Sigmoid colon (tissue), 7 donors: ENCODE results near the gene CNPY1. TPM values are rescaled to one million over a fixed set of nuclear protein-coding genes. Genes with fewer than 3 reads are reported as not detected.

Experiments
- DNase-seq: peaks from one replicate; pipeline ENCODE4 v3.0.0-alpha.2; 2019
- H3K27ac ChIP-seq, 4 donors: fragments of 200-600 bp; sonication (generic); one replicate each; pipeline ENCODE4 v1.5.1; 2016 to 2019; ENCODE audit warnings: mild to moderate bottlenecking in 1 of 4
- H3K27me3 ChIP-seq, 3 donors: fragments of 200-600 bp; sonication (generic); one replicate each; pipeline ENCODE4 v1.5.1; 2019; ENCODE audit warnings: mild to moderate bottlenecking in 1 of 3
- H3K36me3 ChIP-seq, 4 donors: fragments of 200-600 bp; sonication (generic); one replicate each; pipeline ENCODE4 v1.5.1; 2016 to 2019
- H3K4me1 ChIP-seq, 4 donors: fragments of 200-600 bp; sonication (generic); one replicate each; pipeline ENCODE4 v1.5.1; 2017 to 2019
- H3K4me3 ChIP-seq, 4 donors: fragments of 200-600 bp; sonication (generic); one replicate each; pipeline ENCODE4 v1.5.1; 2017 to 2019; ENCODE audit warnings: mild to moderate bottlenecking in 2 of 4, moderate library complexity in 1 of 4
- H3K9me3 ChIP-seq, 4 donors: fragments of 200-600 bp in 3 of 4; sonication (generic) in 3 of 4; one replicate each; pipeline versions ENCODE4 v1.5.1 to v1.6.1; 2013 to 2019
- EP300 ChIP-seq, 4 donors: sonication (generic); formaldehyde crosslinking; IDR thresholded peaks; one replicate each; pipeline ENCODE4 v1.6.1; 2017; ENCODE audit warnings: antibody characterized with exemption in 4 of 4
- POLR2A ChIP-seq, 2 donors: fragments of 450-650 bp; IDR thresholded peaks; one replicate each; pipeline ENCODE4 v1.6.1; 2016; ENCODE audit warnings: antibody characterized with exemption in 2 of 2, mild to moderate bottlenecking in 2 of 2, moderate library complexity in 2 of 2
- POLR2AphosphoS5 ChIP-seq, 4 donors: sonication (generic); formaldehyde crosslinking; IDR thresholded peaks; one replicate each; pipeline ENCODE4 v1.6.1; 2017; ENCODE audit warnings: antibody characterized with exemption in 4 of 4
- WGBS, 2 donors: extraction: QIAGEN DNeasy Blood & Tissue Kit; methylation state at CpG; one replicate each; pipeline ENCODE4 v1.1.7; 2013; 5-methylcytosine and 5-hydroxymethylcytosine counted together
- intact Hi-C: fragments of 100-400 bp; cut with DNase I; formaldehyde crosslinking; loops from one replicate; pipeline ENCODE4 v1.15.1; 2023
- polyA plus RNA-seq, 3 donors: library from polyadenylated mRNA; stranded (reverse); fragments of 200-250 nt; gene quantifications; one replicate each; pipeline ENCODE4 v1.2.3, GENCODE V29; 2013
- total RNA-seq, 4 donors: library from RNA; depleted of rRNA; stranded (reverse); fragments of >200 nt; gene quantifications; one replicate each; pipeline ENCODE4 v1.1.0, GENCODE V29; 2016
- TF ChIP-seq, protein P1 (sequence below), 4 experiments: fragments of 450-650 bp in 3 of 4; fragments of 200-600 bp in 1 of 4; IDR thresholded peaks; one replicate each; pipeline ENCODE4 v1.5.1; 2016 to 2019; ENCODE audit warnings: antibody characterized with exemption in 4 of 4, mild to moderate bottlenecking in 3 of 4, moderate library complexity in 2 of 4
- donor health status: healthy with polysubstance abuse.
- donor health status: Bipolar disorder and iron deficiency.
- donor health status: healthy.

Gene CNPY1
- total and polyA plus RNA-seq, 7 donors = not detected

DNA sequence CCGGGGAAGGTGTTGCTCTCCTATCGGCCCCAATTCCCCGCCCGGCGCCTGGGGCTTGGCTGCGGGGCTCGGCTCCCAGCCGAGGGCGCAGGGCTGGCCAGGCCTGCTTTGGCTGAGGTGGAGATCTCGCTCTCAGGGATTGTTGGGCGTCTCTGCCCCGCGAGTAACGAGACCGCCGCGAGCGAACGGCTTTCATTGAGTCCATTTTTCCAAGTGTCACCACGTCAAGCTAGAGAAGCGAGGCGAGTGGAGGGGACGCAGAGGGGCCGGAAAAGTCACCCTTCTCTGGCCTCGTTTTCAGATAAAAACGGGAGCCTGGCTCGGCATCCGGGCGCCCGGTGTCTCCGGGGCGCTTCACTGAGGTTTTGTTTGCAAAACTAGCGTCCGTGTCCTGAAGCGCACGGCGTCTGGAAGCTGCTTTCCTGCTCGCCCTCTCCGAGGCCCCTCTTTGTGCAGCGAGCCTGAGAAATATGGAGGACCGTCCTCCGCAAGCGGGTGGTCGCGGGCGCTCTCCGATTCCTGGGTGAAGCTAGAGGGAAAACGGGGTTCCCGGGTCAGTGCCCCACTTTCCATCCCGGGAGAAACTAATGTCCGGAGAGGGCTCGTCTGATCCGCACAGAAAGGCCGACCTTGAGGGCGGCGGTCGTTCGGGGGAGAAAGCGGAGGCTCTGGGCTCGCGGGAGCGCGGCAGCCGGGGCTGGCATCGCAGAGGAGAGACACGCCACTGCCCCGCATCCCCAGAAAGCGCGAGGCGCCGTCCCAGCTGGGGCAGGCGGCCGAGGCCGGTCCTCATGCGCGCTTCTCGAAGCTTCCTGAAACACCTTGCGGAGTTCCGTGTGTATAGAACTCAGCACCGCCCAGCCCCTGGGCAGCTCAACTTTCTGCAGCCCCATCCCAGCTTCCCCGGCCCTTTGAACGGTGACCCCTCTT, 91.9 kb downstream of the CNPY1 start:
- Histone ChIP-seq H3K4me1 (peaks cover 0 to 68% (median 52%) of the 10 kb centered on the region in 4 donors), H3K4me3 (no peak overlapping the region), H3K27ac (no peak overlapping the region), H3K36me3 (no peaks in the 10 kb centered on the region), H3K9me3 (no peaks in the 10 kb centered on the region), H3K27me3 (peaks cover 88 to 97% (median 93%) of the 10 kb centered on the region in 3 donors)
- intact Hi-C loops = no loop called here
- no peak for TF ChIP-seq EP300 (IDR thresholded peaks at IDR 0.05)
- TF ChIP-seq, protein P1, sequence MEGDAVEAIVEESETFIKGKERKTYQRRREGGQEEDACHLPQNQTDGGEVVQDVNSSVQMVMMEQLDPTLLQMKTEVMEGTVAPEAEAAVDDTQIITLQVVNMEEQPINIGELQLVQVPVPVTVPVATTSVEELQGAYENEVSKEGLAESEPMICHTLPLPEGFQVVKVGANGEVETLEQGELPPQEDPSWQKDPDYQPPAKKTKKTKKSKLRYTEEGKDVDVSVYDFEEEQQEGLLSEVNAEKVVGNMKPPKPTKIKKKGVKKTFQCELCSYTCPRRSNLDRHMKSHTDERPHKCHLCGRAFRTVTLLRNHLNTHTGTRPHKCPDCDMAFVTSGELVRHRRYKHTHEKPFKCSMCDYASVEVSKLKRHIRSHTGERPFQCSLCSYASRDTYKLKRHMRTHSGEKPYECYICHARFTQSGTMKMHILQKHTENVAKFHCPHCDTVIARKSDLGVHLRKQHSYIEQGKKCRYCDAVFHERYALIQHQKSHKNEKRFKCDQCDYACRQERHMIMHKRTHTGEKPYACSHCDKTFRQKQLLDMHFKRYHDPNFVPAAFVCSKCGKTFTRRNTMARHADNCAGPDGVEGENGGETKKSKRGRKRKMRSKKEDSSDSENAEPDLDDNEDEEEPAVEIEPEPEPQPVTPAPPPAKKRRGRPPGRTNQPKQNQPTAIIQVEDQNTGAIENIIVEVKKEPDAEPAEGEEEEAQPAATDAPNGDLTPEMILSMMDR (IDR thresholded peaks at IDR 0.05) = no peak
- TF ChIP-seq POLR2AphosphoS5 (IDR thresholded peaks at IDR 0.05) = no peak
- TF ChIP-seq POLR2A (IDR thresholded peaks at IDR 0.05) = no peak
- no peak for DNase-seq
- WGBS, 2 donors = 4 to 6% methylated on average over 82 of the region's 82 CpGs

DNA sequence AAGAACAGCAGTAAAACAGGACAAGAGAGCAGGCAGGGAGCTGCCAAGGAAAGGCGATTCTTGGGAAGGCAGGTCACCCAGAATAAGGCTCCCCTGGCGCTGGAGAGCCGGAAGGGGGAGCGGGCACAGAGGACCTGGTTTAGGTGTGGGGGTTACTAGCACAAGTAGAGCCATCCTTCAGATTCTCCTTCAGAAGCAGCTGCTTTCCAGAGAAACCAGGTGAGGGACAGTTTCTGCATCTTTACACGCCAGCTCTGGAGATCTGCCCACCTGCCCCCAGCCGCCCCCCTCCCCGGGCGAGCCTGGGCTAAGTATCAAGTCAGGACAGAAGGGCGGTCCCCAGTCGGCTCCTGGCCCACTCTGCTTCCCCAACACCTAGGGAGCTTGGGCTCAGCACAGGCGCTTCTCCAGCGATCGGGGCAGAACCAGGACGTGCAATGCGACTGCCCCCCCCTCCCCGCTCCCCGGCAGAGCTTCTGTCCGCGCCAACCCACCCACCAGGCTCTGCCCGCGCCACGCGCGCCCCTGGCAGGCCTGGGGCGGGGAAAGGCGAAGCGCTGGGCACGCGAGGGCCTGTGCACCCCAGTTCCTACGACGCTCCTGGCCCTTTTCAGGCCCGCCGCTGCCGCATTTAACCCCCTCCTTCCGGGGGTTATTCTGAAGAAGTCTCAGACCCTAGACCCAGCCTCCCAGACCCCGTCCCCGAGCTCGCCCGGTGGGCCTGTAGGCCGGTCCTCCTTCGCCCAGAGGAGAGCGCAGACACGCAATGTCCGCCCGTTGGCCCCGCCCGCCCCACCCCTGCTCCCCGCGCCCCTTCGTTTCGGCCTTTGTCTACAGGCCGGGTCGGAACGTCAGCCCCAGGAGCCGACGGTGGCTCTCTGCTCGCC, 92.8 kb downstream of the CNPY1 start:
- Histone ChIP-seq H3K4me1 (peaks cover 0 to 70% (median 51%) of the 10 kb centered on the region in 4 donors), H3K36me3 (no peaks in the 10 kb centered on the region), H3K27ac (no peak overlapping the region), H3K27me3 (peaks cover 88 to 97% (median 93%) of the 10 kb centered on the region in 3 donors), H3K9me3 (no peaks in the 10 kb centered on the region), H3K4me3 (no peak overlapping the region)
- WGBS, 2 donors = 5% methylated on average over 57 of the region's 57 CpGs
- TF ChIP-seq, protein P1 (IDR thresholded peaks at IDR 0.05) = no peak
- TF ChIP-seq POLR2AphosphoS5 (IDR thresholded peaks at IDR 0.05) = no peak
- TF ChIP-seq POLR2A (IDR thresholded peaks at IDR 0.05) = no peak
- no peak for TF ChIP-seq EP300 (IDR thresholded peaks at IDR 0.05)
- DNase-seq = no peak
- intact Hi-C loops = no loop called here

DNA sequence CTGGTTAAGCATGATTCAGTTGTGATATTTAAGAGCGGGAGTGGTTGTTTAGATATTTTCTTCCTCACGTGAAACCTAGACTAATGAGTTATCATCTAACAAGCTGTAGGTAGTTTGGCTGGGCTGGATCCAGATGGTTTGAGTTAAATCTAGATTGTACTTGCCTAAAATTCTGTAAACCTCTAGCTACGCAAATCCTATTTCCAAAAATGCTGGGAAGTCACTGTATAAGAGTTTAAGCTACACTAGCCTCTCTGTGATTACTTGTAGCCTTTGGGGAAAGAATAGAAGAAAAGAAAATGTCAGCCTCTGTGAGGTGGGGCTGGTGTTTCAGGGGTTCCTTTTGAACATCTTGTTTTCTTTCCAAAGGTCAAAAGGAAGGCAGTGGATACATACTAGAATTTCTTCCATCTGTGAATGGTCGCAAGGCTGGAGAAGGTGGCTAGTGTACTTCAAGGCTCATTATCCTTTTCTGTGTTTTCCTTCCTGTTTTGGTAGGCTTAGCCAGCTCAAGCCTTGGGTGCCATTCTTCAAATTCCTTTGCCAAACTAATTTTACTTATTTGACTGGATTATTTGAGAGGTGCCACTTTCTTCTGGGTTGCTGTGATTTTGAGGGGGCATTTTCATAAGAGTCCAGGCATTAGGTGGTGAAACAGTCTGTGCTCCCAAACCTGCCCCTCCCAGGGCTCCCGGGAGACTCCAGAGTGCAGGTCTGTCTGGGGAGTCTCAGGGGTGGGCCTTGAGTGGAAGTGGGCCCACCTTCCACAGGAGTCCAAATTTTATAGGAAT, 93.7 kb downstream of the CNPY1 start:
- WGBS, 2 donors = 23 to 25% methylated on average over 5 of the region's 5 CpGs
- no peak overlapping the region for H3K4me3 ChIP-seq
- no peak overlapping the region for H3K27ac ChIP-seq
- TF ChIP-seq POLR2AphosphoS5 (IDR thresholded peaks at IDR 0.05) (no peak), POLR2A (IDR thresholded peaks at IDR 0.05) (no peak), EP300 (IDR thresholded peaks at IDR 0.05) (no peak)
- TF ChIP-seq, protein P1 (IDR thresholded peaks at IDR 0.05) = no peak
- intact Hi-C loops = no loop called here
- H3K9me3 ChIP-seq = no peaks in the 10 kb centered on the region
- H3K36me3 ChIP-seq = no peaks in the 10 kb centered on the region
- peaks cover 0 to 65% (median 47%) of the 10 kb centered on the region in 4 donors for H3K4me1 ChIP-seq
- DNase-seq = no peak
- peaks cover 87 to 97% (median 94%) of the 10 kb centered on the region in 3 donors for H3K27me3 ChIP-seq

DNA sequence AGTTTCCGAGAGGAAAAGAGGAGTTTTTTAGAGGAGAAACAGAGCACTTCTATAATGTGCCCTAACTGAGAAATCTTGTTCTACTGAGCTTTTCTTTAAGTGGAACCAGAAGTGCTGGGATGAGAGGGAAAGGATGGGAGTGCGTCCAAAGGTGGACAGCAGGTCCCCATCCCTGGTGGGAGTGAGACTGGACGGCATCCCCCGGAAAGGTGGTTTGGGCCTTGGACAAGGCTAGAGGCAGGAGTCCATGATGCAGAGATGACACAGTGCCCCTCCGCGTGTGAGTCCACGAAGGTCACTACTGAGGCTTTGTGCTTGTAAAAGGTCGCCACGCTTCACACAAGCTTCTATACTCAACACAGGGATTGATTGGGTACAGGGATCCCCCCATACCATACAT, 94.5 kb downstream of the CNPY1 start:
- Histone ChIP-seq H3K9me3 (no peaks in the 10 kb centered on the region), H3K27ac (no peak overlapping the region), H3K27me3 (peaks cover 82 to 100% (median 89%) of the 10 kb centered on the region in 3 donors), H3K4me1 (peaks cover 0 to 59% (median 42%) of the 10 kb centered on the region in 4 donors), H3K4me3 (no peak overlapping the region), H3K36me3 (no peaks in the 10 kb centered on the region)
- intact Hi-C loops = no loop called here
- WGBS, 2 donors = 13 to 17% methylated on average over 9 of the region's 9 CpGs
- TF ChIP-seq POLR2AphosphoS5 (IDR thresholded peaks at IDR 0.05) = no peak
- no peak for DNase-seq

Other genes starting within 250 kb of the CNPY1 start
- 10 to 100 TPM; 33.0 to 77.9 (median 41.5) TPM for gene INSIG1, start 248.7 kb downstream of the CNPY1 start, total RNA-seq
- gene INSIG1, start 248.7 kb downstream of the CNPY1 start, polyA plus RNA-seq = 100 to 1,000 TPM in 1 of 3 donors, 10 to 100 TPM in 2; 22.2 to 102 (median 39.1) TPM
- under 1 TPM in 2 of 4 donors, not detected in 2; 0.14 to 0.16 TPM for gene EN2, start 88.4 kb downstream of the CNPY1 start, total RNA-seq
- not detected for gene EN2, start 88.4 kb downstream of the CNPY1 start, polyA plus RNA-seq
- 10 to 100 TPM; 27.5 to 60.4 (median 36.1) TPM for gene RBM33, start 98.1 kb upstream of the CNPY1 start, total RNA-seq
- gene RBM33, start 98.1 kb upstream of the CNPY1 start, polyA plus RNA-seq = 10 to 100 TPM in 1 of 3 donors, 1 to 10 TPM in 2; 3.6 to 30.8 (median 8.1) TPM